GM23338 (cell line): ENCODE data around the gene TMCO1. TPM values are rescaled to one million over a fixed set of nuclear protein-coding genes. Genes with fewer than 3 reads are reported as not detected.

ENCODE experiments used
- ATAC-seq: fragments of 200-7000 bp; cut with Tn5 transposase; 3 replicates; pipeline ENCODE4 v1.9.1; 2020
- DNase-seq: peaks from one replicate; pipeline ENCODE4 v3.0.0-alpha.2; 2015; ENCODE audit warnings: low spot score
- H2AFZ ChIP-seq: fragments of 200-600 bp; sonication (generic); 2 replicates; pipeline ENCODE4 v1.8.0; 2016; ENCODE audit warnings: antibody characterized with exemption, mild to moderate bottlenecking, moderate library complexity
- H3F3A ChIP-seq: fragments of 200-600 bp; sonication (generic); replicated peaks from 2 replicates; pipeline ENCODE4 v1.8.0; 2017; ENCODE audit warnings: antibody characterized with exemption, mixed run types, low read depth
- H3K27ac ChIP-seq: fragments of 200-600 bp; sonication (generic); 2 replicates; pipeline ENCODE4 v1.6.1; 2016; ENCODE audit warnings: low read depth
- H3K27me3 ChIP-seq: fragments of 200-600 bp; sonication (generic); 2 replicates; pipeline ENCODE4 v1.8.0; 2016; ENCODE audit warnings: mild to moderate bottlenecking, mixed run types, moderate library complexity; ENCODE audit not compliant: insufficient read depth
- H3K36me3 ChIP-seq: fragments of 200-600 bp; sonication (generic); 2 replicates; pipeline ENCODE4 v1.8.0; 2016; ENCODE audit warnings: mild to moderate bottlenecking; ENCODE audit not compliant: insufficient read depth
- H3K4me1 ChIP-seq: fragments of 200-600 bp; sonication (generic); 2 replicates; pipeline ENCODE4 v1.8.0; 2016; ENCODE audit warnings: mild to moderate bottlenecking, moderate library complexity; ENCODE audit not compliant: insufficient read depth
- H3K4me2 ChIP-seq: fragments of 200-600 bp; sonication (generic); 2 replicates; pipeline ENCODE4 v1.7.1; 2017; ENCODE audit warnings: mixed run types
- H3K4me3 ChIP-seq: fragments of 200-600 bp; sonication (generic); 2 replicates; pipeline ENCODE4 v1.6.1; 2016; ENCODE audit warnings: mixed run types
- H3K79me2 ChIP-seq: fragments of 200-600 bp; sonication (generic); replicated peaks from 2 replicates; pipeline ENCODE4 v1.8.0; 2017; ENCODE audit warnings: mild to moderate bottlenecking; ENCODE audit not compliant: insufficient read depth
- H3K9me2 ChIP-seq: fragments of 200-600 bp; sonication (generic); 2 replicates; pipeline ENCODE4 v1.8.0; 2017; ENCODE audit not compliant: insufficient read depth
- H4K20me1 ChIP-seq: fragments of 200-600 bp; sonication (generic); replicated peaks from 2 replicates; pipeline ENCODE4 v1.8.0; 2017; ENCODE audit warnings: mild to moderate bottlenecking; ENCODE audit not compliant: insufficient read depth
- H3K27ac Mint-ChIP-seq: 2 replicates; pipeline ENCODE4 v1.8.0; 2020; ENCODE audit warnings: inconsistent platforms, mild to moderate bottlenecking, moderate library complexity, mixed read lengths
- H3K27me3 Mint-ChIP-seq: 3 replicates; pipeline ENCODE4 v1.8.0; 2022; ENCODE audit warnings: low read depth, mild to moderate bottlenecking, moderate library complexity, mixed read lengths, inconsistent platforms; ENCODE audit not compliant: insufficient read depth, poor library complexity
- H3K36me3 Mint-ChIP-seq: 3 replicates; pipeline ENCODE4 v1.8.0; 2021; ENCODE audit warnings: low read depth, mild to moderate bottlenecking, inconsistent platforms, moderate library complexity, mixed read lengths
- H3K4me1 Mint-ChIP-seq: 3 replicates; pipeline ENCODE4 v1.8.0; 2020; ENCODE audit warnings: mild to moderate bottlenecking, inconsistent platforms, mixed read lengths
- H3K4me3 Mint-ChIP-seq: 3 replicates; pipeline ENCODE4 v1.8.0; 2021; ENCODE audit warnings: moderate library complexity, mild to moderate bottlenecking, inconsistent platforms, mixed read lengths
- H3K9me3 Mint-ChIP-seq: 3 replicates; pipeline ENCODE4 v1.8.0; 2020; ENCODE audit warnings: moderate library complexity, mild to moderate bottlenecking, inconsistent platforms, mixed read lengths
- CREB1 ChIP-seq: fragments of 250-450 bp; sonication (Bioruptor Pico); IDR thresholded peaks from 2 replicates; pipeline ENCODE4 v1.5.0; 2020; ENCODE audit warnings: low read depth, mild to moderate bottlenecking, moderate library complexity
- ETS1 ChIP-seq: IDR thresholded peaks from 2 replicates; pipeline ENCODE4 v1.6.1; 2016; ENCODE audit warnings: antibody characterized with exemption
- EZH2 ChIP-seq: fragments of 200-600 bp; sonication (generic); IDR thresholded peaks from one replicate; pipeline ENCODE4 v1.8.0; 2017; ENCODE audit warnings: antibody characterized with exemption, mild to moderate bottlenecking, low read depth; ENCODE audit not compliant: unreplicated experiment
- EZH2phosphoT487 ChIP-seq: fragments of 200-600 bp; sonication (generic); IDR thresholded peaks from one replicate; pipeline ENCODE4 v1.8.1; 2018; ENCODE audit warnings: antibody characterized with exemption; ENCODE audit not compliant: unreplicated experiment
- JUNB ChIP-seq: IDR thresholded peaks from one replicate; pipeline ENCODE4 v1.6.1; 2016; ENCODE audit warnings: antibody characterized with exemption; ENCODE audit not compliant: unreplicated experiment
- NANOG ChIP-seq: IDR thresholded peaks from 2 replicates; pipeline ENCODE4 v1.6.1; 2016; ENCODE audit warnings: antibody characterized with exemption, borderline replicate concordance
- STAT1 ChIP-seq: IDR thresholded peaks from one replicate; pipeline ENCODE4 v1.6.1; 2016; ENCODE audit warnings: antibody characterized with exemption; ENCODE audit not compliant: unreplicated experiment
- ZNF114 ChIP-seq: fragments of 250-450 bp; sonication (Bioruptor Pico); IDR thresholded peaks from 2 replicates; pipeline ENCODE4 v1.5.0; 2020; ENCODE audit warnings: mild to moderate bottlenecking, moderate library complexity
- polyA plus RNA-seq: library from polyadenylated mRNA; unstranded; fragments of >200 nt; fragmentation: Nextera tagmentation; extraction: Ambion mirVana; gene quantifications from 2 replicates; pipeline ENCODE4 v1.2.1, GENCODE V29; 2016
- total RNA-seq: library from RNA; depleted of rRNA; stranded (reverse); fragments of >200 nt; shearing (Covaris generic); gene quantifications from 2 replicates; pipeline ENCODE4 v1.2.3, GENCODE V29; 2014
- TF ChIP-seq, protein P1 (sequence below): IDR thresholded peaks from one replicate; pipeline ENCODE4 v1.6.1; 2018; ENCODE audit warnings: antibody characterized with exemption; ENCODE audit not compliant: unreplicated experiment
- TF ChIP-seq, protein P2 (sequence below), 2 experiments: fragments of 200-600 bp in 1 of 2; sonication (generic) in 1 of 2; conservative IDR thresholded peaks; 2 replicates each; pipeline versions ENCODE4 v1.5.1 to v1.6.1; 2016 to 2017; ENCODE audit warnings: antibody characterized with exemption in 2 of 2, low read depth in 2 of 2, mild to moderate bottlenecking in 2 of 2, moderate library complexity in 1 of 2
- TF ChIP-seq, protein P3 (sequence below): fragments of 250-450 bp; sonication (Bioruptor Pico); IDR thresholded peaks from 2 replicates; pipeline ENCODE4 v1.5.0; 2020; ENCODE audit warnings: mild to moderate bottlenecking, moderate library complexity

The TMCO1 gene
- total and polyA plus RNA-seq, 2 experiments from 2014 or later: 38.3 to 116 TPM

DNA sequence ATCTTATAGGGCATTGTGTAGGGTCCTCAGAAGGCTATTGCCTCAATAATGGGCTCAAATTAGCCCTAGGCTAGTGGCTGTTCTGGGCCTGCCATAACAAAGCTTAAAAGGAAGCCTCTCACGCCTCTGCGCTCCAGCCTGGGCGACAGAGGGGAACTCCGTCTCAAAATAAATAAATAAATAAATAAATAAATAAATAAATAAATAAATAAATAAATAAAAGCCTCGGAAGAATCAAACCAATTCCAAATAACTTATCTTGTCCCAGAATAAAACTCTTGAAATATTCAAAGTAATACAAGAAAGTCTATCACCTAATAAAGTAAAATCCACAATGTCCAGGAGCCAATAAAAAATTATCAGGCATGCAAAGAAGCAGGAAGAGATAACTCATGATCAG, 55.9 kb downstream of the TMCO1 start:
- peaks cover 1% of the 10 kb centered on the region for H3K27me3 Mint-ChIP-seq
- no peaks in the 10 kb centered on the region for H3K4me1 ChIP-seq
- no peaks in the 10 kb centered on the region for H3K9me2 ChIP-seq
- H3K4me3 Mint-ChIP-seq: no peak overlapping the region
- no peaks in the 10 kb centered on the region for H3F3A ChIP-seq
- ATAC-seq (no peak), DNase-seq (no peak)
- H4K20me1 ChIP-seq: no peaks in the 10 kb centered on the region
- TF ChIP-seq CREB1 (CRISPR knock-in tag) (no peak), JUNB (no peak), NANOG (no peak), ZNF114 (CRISPR knock-in tag) (no peak), STAT1 (no peak), ETS1 (no peak), EZH2 (no peak), EZH2phosphoT487 (no peak)
- TF ChIP-seq, protein P1, sequence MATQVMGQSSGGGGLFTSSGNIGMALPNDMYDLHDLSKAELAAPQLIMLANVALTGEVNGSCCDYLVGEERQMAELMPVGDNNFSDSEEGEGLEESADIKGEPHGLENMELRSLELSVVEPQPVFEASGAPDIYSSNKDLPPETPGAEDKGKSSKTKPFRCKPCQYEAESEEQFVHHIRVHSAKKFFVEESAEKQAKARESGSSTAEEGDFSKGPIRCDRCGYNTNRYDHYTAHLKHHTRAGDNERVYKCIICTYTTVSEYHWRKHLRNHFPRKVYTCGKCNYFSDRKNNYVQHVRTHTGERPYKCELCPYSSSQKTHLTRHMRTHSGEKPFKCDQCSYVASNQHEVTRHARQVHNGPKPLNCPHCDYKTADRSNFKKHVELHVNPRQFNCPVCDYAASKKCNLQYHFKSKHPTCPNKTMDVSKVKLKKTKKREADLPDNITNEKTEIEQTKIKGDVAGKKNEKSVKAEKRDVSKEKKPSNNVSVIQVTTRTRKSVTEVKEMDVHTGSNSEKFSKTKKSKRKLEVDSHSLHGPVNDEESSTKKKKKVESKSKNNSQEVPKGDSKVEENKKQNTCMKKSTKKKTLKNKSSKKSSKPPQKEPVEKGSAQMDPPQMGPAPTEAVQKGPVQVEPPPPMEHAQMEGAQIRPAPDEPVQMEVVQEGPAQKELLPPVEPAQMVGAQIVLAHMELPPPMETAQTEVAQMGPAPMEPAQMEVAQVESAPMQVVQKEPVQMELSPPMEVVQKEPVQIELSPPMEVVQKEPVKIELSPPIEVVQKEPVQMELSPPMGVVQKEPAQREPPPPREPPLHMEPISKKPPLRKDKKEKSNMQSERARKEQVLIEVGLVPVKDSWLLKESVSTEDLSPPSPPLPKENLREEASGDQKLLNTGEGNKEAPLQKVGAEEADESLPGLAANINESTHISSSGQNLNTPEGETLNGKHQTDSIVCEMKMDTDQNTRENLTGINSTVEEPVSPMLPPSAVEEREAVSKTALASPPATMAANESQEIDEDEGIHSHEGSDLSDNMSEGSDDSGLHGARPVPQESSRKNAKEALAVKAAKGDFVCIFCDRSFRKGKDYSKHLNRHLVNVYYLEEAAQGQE: no peak
- TF ChIP-seq, protein P2, sequence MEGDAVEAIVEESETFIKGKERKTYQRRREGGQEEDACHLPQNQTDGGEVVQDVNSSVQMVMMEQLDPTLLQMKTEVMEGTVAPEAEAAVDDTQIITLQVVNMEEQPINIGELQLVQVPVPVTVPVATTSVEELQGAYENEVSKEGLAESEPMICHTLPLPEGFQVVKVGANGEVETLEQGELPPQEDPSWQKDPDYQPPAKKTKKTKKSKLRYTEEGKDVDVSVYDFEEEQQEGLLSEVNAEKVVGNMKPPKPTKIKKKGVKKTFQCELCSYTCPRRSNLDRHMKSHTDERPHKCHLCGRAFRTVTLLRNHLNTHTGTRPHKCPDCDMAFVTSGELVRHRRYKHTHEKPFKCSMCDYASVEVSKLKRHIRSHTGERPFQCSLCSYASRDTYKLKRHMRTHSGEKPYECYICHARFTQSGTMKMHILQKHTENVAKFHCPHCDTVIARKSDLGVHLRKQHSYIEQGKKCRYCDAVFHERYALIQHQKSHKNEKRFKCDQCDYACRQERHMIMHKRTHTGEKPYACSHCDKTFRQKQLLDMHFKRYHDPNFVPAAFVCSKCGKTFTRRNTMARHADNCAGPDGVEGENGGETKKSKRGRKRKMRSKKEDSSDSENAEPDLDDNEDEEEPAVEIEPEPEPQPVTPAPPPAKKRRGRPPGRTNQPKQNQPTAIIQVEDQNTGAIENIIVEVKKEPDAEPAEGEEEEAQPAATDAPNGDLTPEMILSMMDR (conservative IDR thresholded peaks at IDR 0.05; ENCODE audit: low read depth in 2 of 2): no peak
- TF ChIP-seq, protein P3, sequence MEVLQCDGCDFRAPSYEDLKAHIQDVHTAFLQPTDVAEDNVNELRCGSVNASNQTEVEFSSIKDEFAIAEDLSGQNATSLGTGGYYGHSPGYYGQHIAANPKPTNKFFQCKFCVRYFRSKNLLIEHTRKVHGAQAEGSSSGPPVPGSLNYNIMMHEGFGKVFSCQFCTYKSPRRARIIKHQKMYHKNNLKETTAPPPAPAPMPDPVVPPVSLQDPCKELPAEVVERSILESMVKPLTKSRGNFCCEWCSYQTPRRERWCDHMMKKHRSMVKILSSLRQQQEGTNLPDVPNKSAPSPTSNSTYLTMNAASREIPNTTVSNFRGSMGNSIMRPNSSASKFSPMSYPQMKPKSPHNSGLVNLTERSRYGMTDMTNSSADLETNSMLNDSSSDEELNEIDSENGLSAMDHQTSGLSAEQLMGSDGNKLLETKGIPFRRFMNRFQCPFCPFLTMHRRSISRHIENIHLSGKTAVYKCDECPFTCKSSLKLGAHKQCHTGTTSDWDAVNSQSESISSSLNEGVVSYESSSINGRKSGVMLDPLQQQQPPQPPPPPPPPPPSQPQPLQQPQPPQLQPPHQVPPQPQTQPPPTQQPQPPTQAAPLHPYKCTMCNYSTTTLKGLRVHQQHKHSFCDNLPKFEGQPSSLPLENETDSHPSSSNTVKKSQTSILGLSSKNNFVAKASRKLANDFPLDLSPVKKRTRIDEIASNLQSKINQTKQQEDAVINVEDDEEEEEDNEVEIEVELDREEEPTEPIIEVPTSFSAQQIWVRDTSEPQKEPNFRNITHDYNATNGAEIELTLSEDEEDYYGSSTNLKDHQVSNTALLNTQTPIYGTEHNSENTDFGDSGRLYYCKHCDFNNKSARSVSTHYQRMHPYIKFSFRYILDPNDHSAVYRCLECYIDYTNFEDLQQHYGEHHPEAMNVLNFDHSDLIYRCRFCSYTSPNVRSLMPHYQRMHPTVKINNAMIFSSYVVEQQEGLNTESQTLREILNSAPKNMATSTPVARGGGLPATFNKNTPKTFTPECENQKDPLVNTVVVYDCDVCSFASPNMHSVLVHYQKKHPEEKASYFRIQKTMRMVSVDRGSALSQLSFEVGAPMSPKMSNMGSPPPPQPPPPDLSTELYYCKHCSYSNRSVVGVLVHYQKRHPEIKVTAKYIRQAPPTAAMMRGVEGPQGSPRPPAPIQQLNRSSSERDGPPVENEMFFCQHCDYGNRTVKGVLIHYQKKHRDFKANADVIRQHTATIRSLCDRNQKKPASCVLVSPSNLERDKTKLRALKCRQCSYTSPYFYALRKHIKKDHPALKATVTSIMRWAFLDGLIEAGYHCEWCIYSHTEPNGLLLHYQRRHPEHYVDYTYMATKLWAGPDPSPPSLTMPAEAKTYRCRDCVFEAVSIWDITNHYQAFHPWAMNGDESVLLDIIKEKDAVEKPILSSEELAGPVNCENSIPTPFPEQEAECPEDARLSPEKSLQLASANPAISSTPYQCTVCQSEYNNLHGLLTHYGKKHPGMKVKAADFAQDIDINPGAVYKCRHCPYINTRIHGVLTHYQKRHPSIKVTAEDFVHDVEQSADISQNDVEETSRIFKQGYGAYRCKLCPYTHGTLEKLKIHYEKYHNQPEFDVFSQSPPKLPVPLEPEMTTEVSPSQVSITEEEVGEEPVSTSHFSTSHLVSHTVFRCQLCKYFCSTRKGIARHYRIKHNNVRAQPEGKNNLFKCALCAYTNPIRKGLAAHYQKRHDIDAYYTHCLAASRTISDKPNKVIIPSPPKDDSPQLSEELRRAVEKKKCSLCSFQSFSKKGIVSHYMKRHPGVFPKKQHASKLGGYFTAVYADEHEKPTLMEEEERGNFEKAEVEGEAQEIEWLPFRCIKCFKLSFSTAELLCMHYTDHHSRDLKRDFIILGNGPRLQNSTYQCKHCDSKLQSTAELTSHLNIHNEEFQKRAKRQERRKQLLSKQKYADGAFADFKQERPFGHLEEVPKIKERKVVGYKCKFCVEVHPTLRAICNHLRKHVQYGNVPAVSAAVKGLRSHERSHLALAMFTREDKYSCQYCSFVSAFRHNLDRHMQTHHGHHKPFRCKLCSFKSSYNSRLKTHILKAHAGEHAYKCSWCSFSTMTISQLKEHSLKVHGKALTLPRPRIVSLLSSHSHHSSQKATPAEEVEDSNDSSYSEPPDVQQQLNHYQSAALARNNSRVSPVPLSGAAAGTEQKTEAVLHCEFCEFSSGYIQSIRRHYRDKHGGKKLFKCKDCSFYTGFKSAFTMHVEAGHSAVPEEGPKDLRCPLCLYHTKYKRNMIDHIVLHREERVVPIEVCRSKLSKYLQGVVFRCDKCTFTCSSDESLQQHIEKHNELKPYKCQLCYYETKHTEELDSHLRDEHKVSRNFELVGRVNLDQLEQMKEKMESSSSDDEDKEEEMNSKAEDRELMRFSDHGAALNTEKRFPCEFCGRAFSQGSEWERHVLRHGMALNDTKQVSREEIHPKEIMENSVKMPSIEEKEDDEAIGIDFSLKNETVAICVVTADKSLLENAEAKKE (CRISPR knock-in tag): no peak
- H3K9me3 Mint-ChIP-seq: no peaks in the 10 kb centered on the region; the same call in 1 of the 3 replicates
- no peaks in the 10 kb centered on the region for H3K79me2 ChIP-seq
- no peaks in the 10 kb centered on the region for H3K36me3 Mint-ChIP-seq
- no peaks in the 10 kb centered on the region for H3K27me3 ChIP-seq
- no peak overlapping the region for H3K4me3 ChIP-seq
- no peak overlapping the region for H3K4me2 ChIP-seq
- peaks cover 2% of the 10 kb centered on the region; the same call in 1 of the 3 replicates for H3K4me1 Mint-ChIP-seq
- H3K27ac Mint-ChIP-seq: no peak overlapping the region
- H3K36me3 ChIP-seq: no peaks in the 10 kb centered on the region
- H3K27ac ChIP-seq: no peak overlapping the region
- no peak overlapping the region for H2AFZ ChIP-seq
